Pons (tissue), 1 donor: ENCODE data around the gene FNDC3A.
"Not testable (repeated sequence)": the region's sequence is repeated elsewhere in the genome, so short reads cannot be mapped to it uniquely, and the experiment has no call there.

Experiments
- DNase-seq: peaks from one replicate; pipeline ENCODE4 v3.0.0-alpha.2; 2016; ENCODE audit warnings: low spot score

Gene FNDC3A

DNA sequence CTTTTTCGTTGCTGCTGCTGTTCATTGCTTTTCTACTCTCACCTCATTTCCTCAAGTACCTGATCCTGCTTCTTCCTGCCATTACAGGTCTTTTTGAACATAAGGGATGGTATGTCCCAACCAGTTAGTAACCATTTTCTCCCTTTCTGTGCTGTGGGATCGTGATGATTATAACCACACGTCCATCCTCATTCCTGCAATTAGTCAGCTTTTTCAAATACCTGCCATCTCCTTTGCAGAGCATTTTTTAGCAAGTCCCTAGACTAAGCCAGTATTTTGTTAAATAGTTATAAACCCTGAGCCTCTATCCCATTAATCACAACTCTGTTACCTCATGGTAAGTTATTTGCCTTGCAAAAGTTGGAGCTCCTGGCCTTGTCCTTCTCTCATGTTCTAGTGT is 109.2 kb downstream of the FNDC3A start:
- DNase-seq, result no peak

DNA sequence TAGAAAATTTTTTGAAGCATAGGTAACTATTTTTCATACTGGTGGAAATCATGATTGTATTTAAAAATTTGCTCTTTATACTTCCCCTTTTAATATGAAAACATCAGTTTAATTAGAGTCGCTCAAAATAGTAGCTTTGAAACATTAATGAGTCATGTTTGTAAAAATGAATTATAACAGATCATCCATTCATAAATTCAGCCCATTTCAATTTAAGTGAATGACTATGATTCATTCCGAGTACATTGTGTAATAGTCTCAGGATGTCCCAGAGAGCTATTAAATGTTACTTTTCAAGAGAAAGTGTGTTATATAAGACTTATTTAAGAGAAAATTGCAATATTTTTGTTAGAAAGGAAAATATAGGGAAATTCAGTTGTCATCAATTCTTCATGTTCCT is 111.0 kb downstream of the FNDC3A start:
- no peak for DNase-seq

DNA sequence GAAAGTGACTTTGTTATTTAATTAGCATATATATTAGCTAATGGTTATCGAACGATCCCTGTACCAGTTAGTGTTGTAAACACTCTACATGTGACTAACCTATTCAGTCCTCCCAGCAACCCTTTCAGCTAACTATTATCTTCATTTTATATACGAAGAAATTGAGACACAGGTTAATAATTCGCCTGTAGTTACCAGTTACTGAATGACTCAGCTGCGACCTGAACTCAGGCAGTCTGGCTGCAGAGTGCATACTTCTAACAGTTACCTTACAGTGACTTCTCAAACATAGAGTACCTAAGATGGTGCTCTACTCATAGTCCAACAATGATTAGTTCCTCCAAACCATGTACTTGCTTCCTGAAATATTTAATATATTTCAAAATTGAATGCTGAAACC is 117.7 kb downstream of the FNDC3A start:
- DNase-seq, result no peak

DNA sequence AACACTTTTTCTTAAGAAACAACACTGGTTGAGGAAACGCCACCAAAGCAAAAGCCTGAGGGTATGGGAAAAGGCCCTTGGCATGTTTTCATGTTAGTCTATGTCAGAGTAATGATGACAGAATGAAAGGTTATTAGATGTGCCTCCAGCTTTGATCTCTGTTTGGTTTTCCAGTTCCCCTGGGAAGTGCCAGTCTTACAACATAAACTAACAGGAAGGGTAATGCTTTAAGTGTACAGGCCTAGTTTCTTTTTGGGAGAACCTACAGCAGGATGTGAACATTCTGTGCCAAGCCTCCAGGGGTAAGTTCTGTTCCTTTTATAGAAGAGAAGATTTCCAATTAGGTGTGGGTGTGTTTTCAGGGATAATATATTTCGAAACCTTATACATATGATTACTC is 121.7 kb downstream of the FNDC3A start:
- DNase-seq, result no peak

DNA sequence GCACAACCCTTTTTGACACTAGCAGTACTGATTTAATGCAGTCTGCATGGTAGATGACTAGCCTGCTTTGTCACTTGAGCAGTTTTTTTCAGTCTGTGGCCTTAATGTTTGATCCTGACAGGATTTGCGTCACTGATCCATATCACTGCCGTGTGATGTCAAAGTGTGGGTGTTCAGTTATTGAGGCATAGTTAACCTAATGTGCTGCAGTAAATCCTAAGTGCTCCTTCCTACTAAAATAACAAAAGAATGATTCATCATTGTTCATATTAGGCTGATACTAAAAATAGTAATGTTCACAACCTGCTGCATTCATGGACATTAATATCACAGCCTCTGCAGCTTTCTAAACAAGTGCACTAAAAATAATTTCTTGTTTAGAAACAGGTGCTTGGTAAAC is 122.5 kb downstream of the FNDC3A start:
- DNase-seq, result peak; percentile 33

DNA sequence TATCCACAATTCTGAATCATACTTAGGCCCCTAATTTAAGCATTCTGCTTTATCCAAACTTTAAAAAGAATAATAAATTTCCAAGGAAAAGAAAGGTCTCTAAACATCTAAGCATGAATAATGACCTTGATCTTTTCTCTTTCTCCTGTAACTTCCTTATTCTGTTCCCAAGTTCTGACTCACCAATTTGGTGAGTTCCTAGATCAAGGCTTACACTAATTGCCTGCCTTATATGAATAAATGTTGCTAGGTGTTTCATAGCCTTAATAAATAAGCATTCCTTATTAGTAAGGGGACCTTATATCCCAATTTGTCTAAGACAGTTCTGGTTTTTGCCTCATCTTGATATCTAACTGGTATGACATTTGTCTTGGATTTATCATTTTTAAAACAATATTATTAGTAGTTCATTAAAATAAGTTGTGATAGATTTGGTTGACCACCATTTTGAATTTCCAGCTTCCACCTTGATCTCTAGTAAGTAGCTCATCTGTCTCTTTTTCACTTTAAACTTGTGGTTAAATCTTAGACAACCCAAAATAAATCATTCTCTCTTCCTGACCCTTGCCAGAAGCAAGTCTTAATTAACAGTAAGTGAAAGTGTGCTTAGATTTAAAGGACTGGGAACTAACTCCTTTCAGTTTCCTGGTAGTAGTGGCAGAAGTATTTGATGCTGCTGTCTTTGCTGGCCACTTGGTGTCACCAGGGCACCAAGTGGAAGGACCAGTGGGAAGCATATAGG is 123.2 kb downstream of the FNDC3A start:
- peak; percentile 56 for DNase-seq

DNA sequence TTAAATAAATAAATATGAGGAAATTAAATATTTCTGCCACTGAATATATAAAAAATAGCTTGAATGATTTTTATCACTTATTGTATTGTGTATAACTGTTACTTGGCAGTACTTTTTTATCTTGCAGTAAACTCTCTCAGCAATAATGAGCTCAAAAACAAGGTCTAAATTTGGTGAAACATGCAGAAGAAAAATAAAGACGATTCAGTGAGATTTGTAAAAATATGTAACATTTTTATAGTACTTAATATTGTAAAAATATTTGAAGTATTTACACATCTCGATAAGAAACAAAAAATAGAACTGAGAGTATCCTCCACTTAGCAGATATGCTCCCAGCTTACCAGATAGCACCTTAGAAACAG is 123.8 kb downstream of the FNDC3A start:
- DNase-seq, result no peak

DNA sequence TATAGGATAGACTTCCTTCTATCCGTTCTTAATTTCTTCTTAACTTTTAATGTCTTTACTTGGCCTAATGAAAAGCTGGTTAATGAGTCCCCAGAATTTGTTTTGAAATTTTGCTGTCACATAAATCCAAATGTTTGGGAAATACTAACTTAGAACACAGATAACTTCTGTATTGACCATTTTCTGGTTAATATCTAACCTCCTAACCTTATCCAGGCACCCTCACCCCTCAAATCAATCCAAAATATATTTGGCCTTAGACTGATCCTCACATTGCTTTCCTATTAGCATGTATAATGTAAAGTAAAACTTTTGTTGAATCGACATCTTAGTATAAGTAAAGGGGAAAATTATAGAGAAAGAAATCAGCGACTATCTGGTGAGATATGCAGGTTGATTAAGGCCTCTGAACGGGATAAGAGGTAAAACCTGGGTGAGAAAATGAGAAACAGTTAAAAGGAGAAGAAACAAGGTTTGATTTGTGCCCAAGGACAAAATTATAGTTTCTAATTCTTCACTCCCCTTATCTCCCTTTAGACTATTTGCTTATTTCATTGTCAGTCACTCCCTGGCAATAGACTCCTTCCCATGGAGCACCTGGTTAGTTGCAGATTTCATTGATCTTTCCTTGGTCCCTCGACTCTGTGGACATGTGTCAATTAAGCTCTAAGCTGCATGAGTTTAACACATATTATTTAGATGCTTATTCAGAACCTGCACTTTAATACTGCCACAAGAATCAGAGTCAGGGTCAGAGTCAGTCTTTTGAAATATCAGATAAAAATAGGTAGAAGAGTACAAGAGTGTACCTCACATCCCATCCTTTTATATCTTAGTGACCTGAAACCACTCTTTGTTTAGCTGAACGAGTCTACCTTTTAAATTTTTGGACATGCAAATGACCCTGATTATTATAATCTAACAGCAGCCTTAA is 125.2 kb downstream of the FNDC3A start:
- no peak for DNase-seq

DNA sequence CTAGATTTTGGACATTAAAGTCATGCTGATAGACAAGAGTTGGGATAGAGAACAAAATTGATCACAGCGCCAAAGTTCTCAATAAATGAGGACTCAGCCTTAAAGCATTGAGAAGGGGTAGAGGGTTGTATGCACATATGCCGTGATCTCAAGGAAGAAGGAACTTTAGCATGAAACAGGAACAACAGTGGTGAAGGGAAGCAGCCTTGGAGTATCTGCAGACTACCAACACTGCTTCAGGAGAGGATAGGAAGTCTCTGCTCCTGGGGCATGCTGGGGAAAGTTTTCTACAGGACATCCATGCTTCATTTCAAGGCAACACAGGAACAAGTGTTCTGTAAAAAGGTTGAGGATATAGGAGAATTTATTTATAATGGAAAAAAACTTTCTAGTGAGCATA is 132.5 kb downstream of the FNDC3A start:
- peak; percentile 47 for DNase-seq

DNA sequence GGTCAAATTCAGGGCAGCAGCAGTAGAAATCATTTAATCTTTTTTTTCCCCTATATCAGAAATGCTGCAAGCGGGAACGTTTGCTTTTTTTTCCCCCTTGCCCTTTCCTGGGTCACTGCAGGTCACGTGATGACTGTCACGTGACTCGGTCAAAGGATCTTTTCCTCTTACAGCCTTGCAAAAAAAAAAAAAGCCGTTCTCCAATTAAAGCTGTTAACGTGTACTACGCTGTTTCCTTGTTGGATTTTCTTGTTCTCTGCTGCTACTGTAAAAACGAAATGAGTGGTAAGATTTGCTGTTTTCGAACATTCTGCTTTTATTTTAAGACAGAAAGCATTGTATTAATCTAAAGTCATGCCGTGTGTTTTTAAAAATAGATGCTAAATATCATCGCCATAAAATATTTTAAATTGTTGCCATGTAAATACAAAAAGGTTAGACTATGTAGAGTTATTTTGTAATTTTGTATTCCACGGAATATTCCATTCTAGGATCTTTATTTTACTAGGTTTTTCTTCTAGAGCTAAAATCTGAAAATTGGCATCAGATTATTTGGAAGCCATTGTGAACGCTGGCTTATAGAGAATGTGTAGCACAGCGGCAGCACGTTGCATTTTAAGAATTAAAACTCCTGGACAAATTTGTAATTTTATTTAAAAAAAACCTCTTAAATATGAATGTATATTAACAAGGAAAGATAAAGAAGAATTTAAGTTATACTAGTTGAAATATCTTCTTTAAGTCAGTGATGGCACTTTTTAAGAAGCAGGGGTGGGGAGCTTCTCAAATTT is 134.6 kb downstream of the FNDC3A start:
- peak; percentile 96 for DNase-seq

DNA sequence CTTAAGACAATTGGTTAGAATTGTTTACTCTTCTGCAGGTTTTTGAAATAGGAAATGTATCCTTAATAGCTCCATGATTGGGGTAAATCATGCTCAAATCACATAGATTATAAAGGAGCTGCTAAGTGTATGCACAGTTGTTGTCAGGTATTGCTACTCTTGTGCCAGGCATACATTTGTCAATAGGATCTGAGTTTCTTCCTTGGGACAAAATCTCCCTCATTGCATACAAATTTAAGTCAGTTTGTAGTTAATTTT is 135.1 kb downstream of the FNDC3A start:
- no peak for DNase-seq

DNA sequence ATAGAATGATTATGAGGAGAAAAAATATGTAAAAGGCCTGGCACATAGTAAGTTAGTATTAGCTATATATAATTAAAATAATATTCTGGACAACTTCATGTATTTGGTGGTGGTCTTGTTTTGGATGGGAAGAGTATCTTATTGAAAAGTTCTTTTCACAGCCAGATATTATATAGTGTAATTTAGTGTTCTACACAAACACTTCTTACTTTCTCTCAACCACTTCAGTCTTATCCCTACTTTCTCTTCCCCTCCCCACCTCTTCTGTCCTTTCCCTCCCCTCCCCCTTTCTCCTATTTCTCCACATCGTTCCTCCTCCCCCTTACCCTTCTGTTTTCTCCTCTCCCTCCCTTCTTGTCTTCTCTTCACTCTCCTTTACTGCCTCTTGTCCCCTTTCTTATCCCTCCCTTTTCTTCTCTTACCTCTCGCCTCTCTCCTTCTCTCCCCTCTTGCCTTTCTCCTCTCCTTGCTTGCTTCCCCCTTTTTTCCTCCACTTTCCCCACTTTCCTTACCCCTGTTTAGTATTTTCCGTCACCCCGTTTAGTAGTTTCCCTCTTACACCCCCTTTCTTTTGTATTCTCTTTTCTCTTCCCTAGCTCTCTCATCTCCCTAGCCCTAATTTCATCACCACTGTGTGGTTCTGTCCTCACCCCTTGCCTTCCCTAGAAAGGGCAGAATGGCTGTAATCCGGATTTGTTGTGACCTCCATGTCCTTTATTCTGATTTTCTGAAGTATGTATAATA is 137.2 kb downstream of the FNDC3A start:
- DNase-seq, result no peak

DNA sequence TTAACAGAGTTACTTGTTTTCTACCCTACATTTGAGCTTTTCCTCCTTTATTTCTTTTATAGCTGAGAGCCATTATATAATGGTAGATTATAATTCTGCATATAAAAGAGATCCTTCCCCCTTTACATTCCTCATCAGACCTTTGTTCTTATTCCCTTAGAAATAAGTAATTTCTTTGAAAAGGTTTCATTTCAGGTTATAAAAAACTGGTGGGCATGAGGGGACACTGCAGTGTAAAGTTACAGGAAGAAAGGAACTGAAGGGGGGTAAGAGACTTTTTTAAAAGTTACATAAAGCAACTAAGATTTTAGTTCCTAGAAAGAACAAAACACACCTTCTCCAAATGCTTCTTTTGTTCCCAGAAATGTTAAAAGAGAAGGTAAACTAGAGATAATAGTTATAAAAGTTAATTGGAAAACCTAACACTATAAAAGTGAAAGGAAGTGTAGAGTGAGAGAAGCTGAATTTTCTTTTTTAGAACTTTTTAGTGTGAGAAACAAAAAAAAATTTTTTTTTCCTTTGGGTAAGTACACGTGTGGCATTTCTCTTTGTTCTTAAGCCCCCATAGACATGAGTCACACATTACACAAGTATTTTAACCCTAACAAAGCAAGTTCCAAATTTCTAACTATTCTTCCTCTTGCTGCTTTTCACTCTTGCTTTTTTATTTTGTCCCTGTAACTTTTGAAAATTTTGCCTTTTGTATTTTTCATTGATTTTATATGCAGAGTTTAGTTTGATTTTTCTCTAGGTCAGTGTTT is 138.0 kb downstream of the FNDC3A start:
- no peak for DNase-seq

DNA sequence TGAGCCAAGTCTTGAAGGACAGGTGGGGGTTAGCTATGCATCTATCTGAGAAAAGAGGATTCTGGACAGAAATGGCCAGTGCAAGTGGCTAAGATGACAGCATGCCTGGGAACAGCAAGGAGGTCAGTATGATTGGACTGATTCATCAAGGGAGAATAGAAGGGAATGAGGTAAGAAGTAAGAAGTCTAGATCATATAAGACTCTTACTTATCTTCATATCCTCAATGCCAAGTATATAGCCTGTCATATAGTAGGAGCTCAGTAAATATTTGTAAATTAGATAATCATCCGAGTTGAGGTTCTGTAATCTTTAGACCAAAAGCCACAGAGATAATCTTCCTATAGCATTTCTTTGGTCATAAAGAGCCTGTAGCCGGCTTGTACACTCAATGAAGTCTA is 141.2 kb downstream of the FNDC3A start:
- no peak for DNase-seq

DNA sequence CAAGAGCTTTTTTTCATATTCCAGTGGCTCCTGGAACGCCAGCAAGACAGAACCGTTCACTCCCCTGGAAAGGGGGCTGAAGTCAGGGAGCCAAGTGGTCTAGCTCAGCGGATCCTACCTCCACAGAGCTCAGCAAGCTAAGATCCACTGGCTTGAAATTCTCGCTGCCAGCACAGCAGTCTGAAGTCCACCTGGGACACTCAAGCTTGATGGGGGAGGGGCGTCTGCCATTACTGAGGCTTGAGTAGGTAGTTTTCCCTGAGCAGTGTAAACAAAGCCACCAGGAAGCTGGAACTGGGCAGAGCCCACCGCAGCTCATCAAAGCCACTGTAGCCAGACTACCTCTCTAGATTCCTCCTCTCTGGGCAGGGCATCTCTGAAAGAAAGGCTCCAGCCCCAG is 142.7 kb downstream of the FNDC3A start:
- not testable (repeated sequence) for DNase-seq

DNA sequence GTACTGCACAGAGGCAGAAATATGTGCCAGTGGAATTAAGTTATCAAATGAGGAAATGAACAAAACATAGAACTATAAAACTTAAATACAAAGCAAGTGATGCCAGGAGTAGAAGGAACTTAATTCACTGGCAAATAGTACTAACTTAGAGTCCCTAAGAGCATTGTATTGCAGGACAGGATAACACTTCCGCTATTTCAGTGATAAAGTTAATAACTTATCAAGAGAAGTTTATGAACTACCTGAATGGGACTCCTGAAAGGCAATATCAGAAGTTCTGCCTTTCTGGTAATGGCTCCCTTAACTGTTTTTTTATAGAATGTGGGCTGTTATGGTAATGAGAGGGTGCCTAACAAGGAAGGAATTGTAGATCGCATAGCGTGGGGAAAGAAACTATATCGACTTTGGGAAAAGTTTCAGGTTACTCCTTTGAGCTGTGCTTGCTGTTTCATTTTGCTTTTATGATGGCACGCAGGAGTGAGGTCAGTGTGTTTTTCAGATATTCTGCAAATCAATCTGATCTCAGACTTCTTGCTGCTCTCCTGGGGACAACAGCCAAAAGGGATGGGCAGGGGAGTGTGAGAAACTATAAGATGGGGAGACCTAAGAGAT is 149.1 kb downstream of the FNDC3A start:
- DNase-seq, result no peak

DNA sequence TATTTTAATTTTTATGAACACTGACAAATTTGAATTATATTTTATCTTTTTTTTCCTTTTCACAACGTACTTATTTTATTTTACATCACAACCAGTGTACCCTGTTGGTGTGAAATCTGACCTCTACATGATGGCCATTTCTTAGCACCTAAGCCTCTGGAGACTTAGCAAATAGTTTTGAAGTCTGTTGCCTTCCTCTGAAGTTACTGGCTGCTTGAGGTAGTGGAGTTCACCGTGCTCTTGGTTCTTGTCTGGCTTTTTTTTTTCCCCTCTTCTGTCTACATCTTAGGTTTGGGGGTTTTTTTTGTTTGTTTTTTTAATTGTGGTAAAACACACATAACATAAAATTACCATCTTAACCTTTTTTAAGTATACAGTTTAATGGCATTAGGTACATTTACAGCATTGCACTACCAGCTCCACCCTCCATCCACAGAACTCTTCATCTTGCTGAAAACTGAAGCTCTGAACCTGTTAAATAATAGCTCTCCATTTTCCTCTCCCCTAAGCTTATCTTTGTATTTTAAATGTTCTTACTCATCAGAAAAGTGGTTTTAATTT is 150.3 kb downstream of the FNDC3A start:
- no peak for DNase-seq

DNA sequence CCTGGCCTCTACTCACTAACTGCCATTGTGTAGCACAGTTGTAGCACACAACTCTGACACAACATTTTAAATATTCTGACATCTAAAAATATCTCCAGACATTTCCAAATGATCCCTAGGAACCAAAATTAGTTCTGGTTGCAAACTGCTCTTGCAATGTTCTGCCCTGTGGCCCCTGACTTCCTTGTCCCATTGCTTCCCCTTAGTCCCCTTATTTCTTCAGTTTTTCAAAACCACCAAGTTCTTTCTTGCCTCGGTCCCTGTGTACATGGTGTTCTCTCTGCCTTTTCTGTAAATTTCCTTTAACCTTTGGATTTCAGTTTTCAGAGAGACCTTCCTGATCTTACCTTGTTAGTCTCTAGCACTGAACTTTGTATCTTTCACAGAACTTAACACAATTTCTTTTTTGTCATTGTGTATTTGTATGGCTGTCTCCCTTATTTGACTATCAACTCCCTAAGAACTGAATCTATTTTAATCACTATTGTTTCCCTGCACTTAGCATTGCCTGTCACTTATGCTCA is 156.8 kb downstream of the FNDC3A start:
- no peak for DNase-seq

DNA sequence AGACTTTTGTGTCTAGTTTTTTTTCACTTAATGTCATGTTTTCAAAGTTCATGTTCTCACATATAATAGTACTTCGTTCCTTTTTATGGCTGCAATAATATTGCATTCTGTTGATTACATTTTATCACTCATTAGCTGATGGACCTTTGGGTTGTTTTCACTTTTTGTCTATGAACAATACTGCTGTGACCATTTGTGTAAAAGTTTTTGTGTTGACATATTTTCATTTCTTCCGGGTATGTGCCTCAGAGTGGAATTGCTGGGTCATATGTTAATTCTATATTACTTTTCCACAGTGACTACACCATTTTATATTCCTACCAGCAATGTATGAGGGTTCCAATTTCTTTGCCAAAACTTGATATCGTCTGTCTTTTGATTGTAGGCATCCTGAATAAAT is 158.6 kb downstream of the FNDC3A start:
- no peak for DNase-seq

DNA sequence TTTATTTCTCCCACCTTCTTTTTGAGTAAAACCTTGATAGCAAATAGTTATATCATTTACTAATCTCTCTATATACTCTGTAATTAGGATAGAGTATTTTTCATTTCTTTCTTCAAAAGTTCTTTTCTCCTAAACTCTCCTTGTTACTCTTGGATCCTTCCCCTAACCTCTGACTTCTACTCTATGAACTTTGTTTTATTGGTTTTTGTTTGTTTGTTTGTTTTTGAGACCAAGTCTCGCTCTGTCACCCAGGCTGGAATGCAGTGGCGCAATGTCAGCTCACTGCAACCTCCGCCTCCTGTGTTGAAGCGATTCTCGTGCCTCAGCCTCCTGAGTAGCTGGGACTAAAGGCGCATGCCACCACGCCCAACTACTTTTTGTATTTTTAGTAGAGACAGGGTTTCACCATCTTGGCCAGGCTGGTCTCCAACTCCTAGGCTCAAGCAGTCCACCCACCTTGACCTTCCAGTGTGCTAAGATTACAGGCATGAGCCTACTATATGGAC is 161.5 kb downstream of the FNDC3A start:
- DNase-seq, result not testable (repeated sequence)
